Endothelial cell of umbilical vein (primary cell): ENCODE results near the gene ID1. TPM values are rescaled to one million over a fixed set of nuclear protein-coding genes. Genes with fewer than 3 reads are reported as not detected.

Experiments
- BruUV-seq: library from RNA; stranded (reverse); fragments of 400-500 nt; replicated peaks from 2 replicates; lab custom pipeline; 2021; lab: Mats Ljungman, UMichigan
- CTCF ChIA-PET: fragments of 300-600, 350-600 bp; sonication (Branson Sonifier 250); formaldehyde crosslinking; loops from one replicate; lab custom pipeline; 2021; ENCODE audit warnings: antibody characterized with exemption, inconsistent platforms; lab: Charles Lee
- POLR2A ChIA-PET: fragments of 300-600, 350-600 bp; sonication (Branson Sonifier 250); formaldehyde crosslinking; loops from one replicate; lab custom pipeline; 2021; ENCODE audit warnings: antibody characterized with exemption, inconsistent platforms; lab: Charles Lee
- DNase-seq: peaks from one replicate; pipeline ENCODE4 v3.0.0-alpha.2; 2011; ENCODE audit warnings: low read depth, low spot score
- FAIRE-seq: peaks from 2 replicates; lab custom pipeline; 2011; peaks lifted over from hg19 to GRCh38; lab: Jason Lieb, UNC
- H2AFZ ChIP-seq: 2 replicates; pipeline ENCODE4 v1.6.0; 2012; ENCODE audit warnings: low read depth, low read length, control low read depth, inconsistent platforms
- H3K27ac ChIP-seq: 2 replicates; pipeline ENCODE4 v1.5.1; 2011; ENCODE audit warnings: low read depth, mild to moderate bottlenecking, control low read depth, low read length, moderate library complexity; ENCODE audit not compliant: insufficient read depth
- H3K27me3 ChIP-seq, 2 experiments: 2 replicates each; pipeline versions ENCODE4 v1.6.0 to v1.6.1; 2011; ENCODE audit warnings: low read length in 2 of 2, mixed read lengths in 1 of 2; ENCODE audit not compliant: control insufficient read depth in 2 of 2, insufficient read depth in 2 of 2
- H3K36me3 ChIP-seq, 2 experiments: 2 replicates in 1 of 2; 3 replicates in 1 of 2; pipeline ENCODE4 v1.5.1; 2011; ENCODE audit warnings: low read length in 2 of 2, mild to moderate bottlenecking in 1 of 2, moderate library complexity in 1 of 2; ENCODE audit not compliant: control insufficient read depth in 2 of 2, insufficient read depth in 2 of 2; ENCODE audit errors: extremely low read depth in 1 of 2
- H3K4me1 ChIP-seq: 3 replicates; pipeline ENCODE4 v1.5.1; 2011; ENCODE audit warnings: mild to moderate bottlenecking, low read length; ENCODE audit not compliant: control insufficient read depth, insufficient read depth; ENCODE audit errors: extremely low read depth
- H3K4me2 ChIP-seq: 2 replicates; pipeline ENCODE4 v1.6.1; 2011; ENCODE audit warnings: low read length, control low read depth, mixed read lengths; ENCODE audit not compliant: insufficient read depth
- H3K4me3 ChIP-seq, 3 experiments: fragments of 200-600 bp in 1 of 3; sonication (generic), shearing (Covaris generic) in 1 of 3; replicated peaks in 1 of 3; 2 replicates each; pipeline ENCODE4 v1.5.1; 2011 to 2016; ENCODE audit warnings: control low read depth in 3 of 3, low read length in 3 of 3, mild to moderate bottlenecking in 2 of 3, inconsistent platforms in 1 of 3, low read depth in 1 of 3, moderate library complexity in 1 of 3; ENCODE audit not compliant: insufficient read depth in 1 of 3
- H3K79me2 ChIP-seq: 2 replicates; pipeline ENCODE4 v1.6.0; 2012; ENCODE audit warnings: low read length, inconsistent platforms; ENCODE audit not compliant: control insufficient read depth, insufficient read depth
- H3K9ac ChIP-seq: replicated peaks from 2 replicates; pipeline ENCODE3; 2011; ENCODE audit warnings: low read length, control low read depth; ENCODE audit not compliant: insufficient read depth; ENCODE audit errors: extremely low read depth
- H3K9me1 ChIP-seq: replicated peaks from 3 replicates; pipeline ENCODE4 v1.6.0; 2011; ENCODE audit warnings: mild to moderate bottlenecking, low read length; ENCODE audit not compliant: control insufficient read depth, insufficient read depth; ENCODE audit errors: extremely low read depth
- H3K9me3 ChIP-seq: replicated peaks from 2 replicates; pipeline ENCODE4 v1.5.1; 2012; ENCODE audit warnings: low read length, inconsistent platforms; ENCODE audit not compliant: control insufficient read depth, insufficient read depth
- H4K20me1 ChIP-seq: replicated peaks from 2 replicates; pipeline ENCODE3; 2011; ENCODE audit warnings: mild to moderate bottlenecking, low read length; ENCODE audit not compliant: control insufficient read depth, insufficient read depth; ENCODE audit errors: extremely low read depth
- EZH2 ChIP-seq: IDR thresholded peaks from 2 replicates; pipeline ENCODE4 v1.6.1; 2012; ENCODE audit warnings: borderline replicate concordance, low read depth, mild to moderate bottlenecking, moderate library complexity, low read length, inconsistent platforms; ENCODE audit not compliant: severe bottlenecking
- FOS ChIP-seq: IDR thresholded peaks from 2 replicates; pipeline ENCODE4 v1.6.1; 2011; ENCODE audit warnings: mild to moderate bottlenecking, low read length, moderate library complexity, borderline replicate concordance; ENCODE audit not compliant: insufficient read depth
- GATA2 ChIP-seq: IDR thresholded peaks from 2 replicates; pipeline ENCODE4 v1.7.0; 2011; ENCODE audit warnings: low read depth, mild to moderate bottlenecking, moderate library complexity, mixed read lengths, low read length; ENCODE audit not compliant: insufficient read length, insufficient read depth
- JUN ChIP-seq: IDR thresholded peaks from 2 replicates; pipeline ENCODE4 v1.6.1; 2011; ENCODE audit warnings: borderline replicate concordance, low read depth; ENCODE audit not compliant: insufficient read length, insufficient read depth
- MYC ChIP-seq: IDR thresholded peaks from one replicate; pipeline ENCODE4 v1.6.1; 2011; ENCODE audit warnings: mild to moderate bottlenecking, low read depth, low read length
- POLR2A ChIP-seq: IDR thresholded peaks from 2 replicates; pipeline ENCODE4 v1.6.1; 2012; ENCODE audit warnings: low read depth, mild to moderate bottlenecking, control low read depth, low read length
- POLR2AphosphoS5 ChIP-seq: IDR thresholded peaks from 2 replicates; pipeline ENCODE4 v1.6.1; 2012; ENCODE audit warnings: low read depth, mild to moderate bottlenecking, control low read depth, low read length, moderate library complexity; ENCODE audit not compliant: insufficient read depth
- dilution Hi-C: fragments of 300-500 bp; cut with MboI; formaldehyde crosslinking; loops from one replicate; pipeline ENCODE4 v1.15.0; 2019; ENCODE audit warnings: low sequenced_read_pairs; ENCODE audit not compliant: extremely low pct_ligation_motif_present
- intact Hi-C: fragments of 100-400 bp; cut with micrococcal nuclease; formaldehyde crosslinking; loops from one replicate; pipeline ENCODE4 v1.10.0; 2022
- polyA plus RNA-seq, 4 experiments: library from polyadenylated mRNA; depleted of rRNA in 3 of 4; stranded (reverse) in 3 of 4; unstranded in 1 of 4; fragments of >200 nt; gene quantifications; 2 replicates each; pipeline versions ENCODE4 v1.2.1 to v1.2.3, GENCODE V29; 2011 to 2012; ENCODE audit warnings: missing spikeins in 1 of 4
- total RNA-seq: library from RNA; stranded (reverse); gene quantifications from 2 replicates; pipeline ENCODE4 v1.2.3, GENCODE V29; 2021
- TF ChIP-seq, protein P1 (sequence below), 2 donors: IDR thresholded peaks; 1 replicate in 1 of 2; 2 replicates in 1 of 2; pipeline ENCODE4 v1.5.1; 2011; ENCODE audit warnings: low read length in 2 of 2, mild to moderate bottlenecking in 2 of 2, moderate library complexity in 2 of 2, control low read depth in 1 of 2, inconsistent platforms in 1 of 2, low read depth in 1 of 2; ENCODE audit not compliant: insufficient read depth in 1 of 2; ENCODE audit errors: extremely low read depth in 1 of 2
- TF ChIP-seq, protein P2 (sequence below): IDR thresholded peaks from 2 replicates; pipeline ENCODE4 v1.6.1; 2011; ENCODE audit not compliant: insufficient read depth, insufficient read length

The ID1 gene
- total and polyA plus RNA-seq, 2 donors (not counting 3 experiments of a cell fraction or from before 2014, with no cell fraction given) = 78.9 to 152 TPM

DNA sequence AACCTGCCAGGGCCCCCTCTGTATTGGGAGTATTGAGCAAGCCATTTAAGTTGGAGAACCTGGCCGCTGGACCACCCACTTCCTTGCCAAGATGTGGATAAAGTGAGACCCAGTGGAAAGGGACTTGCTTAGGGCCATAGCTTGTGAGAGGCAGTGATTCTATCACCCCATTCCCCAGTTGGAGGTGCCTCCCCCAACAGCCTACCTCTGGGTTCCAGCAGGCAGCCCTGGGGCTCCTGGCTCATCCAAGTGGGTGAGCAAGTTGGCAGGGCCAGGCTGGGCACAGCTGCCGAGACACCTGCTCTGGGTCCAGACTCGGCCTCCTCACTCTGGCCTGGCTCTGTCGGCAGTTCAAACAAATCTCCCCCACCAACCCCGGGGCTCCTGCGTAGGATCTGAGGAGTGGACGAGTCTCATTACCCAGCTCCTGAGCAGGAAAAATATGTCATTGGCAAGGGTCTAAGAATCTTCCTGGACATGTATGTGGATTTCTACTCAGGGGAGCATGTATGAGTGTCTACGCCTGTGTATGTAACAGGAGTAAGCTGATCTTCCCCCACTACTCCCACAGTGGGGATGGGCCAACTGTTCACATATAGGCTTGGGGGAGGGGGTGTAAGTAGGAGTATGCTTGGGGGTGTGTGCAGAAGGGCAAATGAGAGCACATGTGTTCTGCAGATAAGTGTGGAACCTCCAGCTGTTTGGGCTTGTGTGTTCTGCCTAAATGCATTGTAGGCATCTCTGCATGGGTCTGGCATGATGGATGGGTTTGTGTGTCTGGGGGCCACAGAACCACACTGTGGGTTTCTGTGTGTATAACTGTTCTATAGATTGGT is 1.9 kb downstream of the ID1 start:
- no peak overlapping the region for H2AFZ ChIP-seq
- dilution Hi-C loops (no loop called here), intact Hi-C loops (no loop called here)
- no peaks in the 10 kb centered on the region for H3K9me1 ChIP-seq
- H4K20me1 ChIP-seq = no peaks in the 10 kb centered on the region
- peaks cover 26% of the 10 kb centered on the region for H3K79me2 ChIP-seq
- DNase-seq = peak; percentile 60
- H3K4me3 ChIP-seq = peak overlapping the region; percentile 29 to 94 (median 68)
- H3K36me3 ChIP-seq = no peaks in the 10 kb centered on the region
- CTCF ChIA-PET = interaction anchor here (1.1 to 12.8 kb wide), 3 partner anchors 41 to 117 kb away, joined by 3 to 1817 read pairs (median 3); partner anchors contain the start of gene HM13
- H3K4me1 ChIP-seq = peaks cover 59% of the 10 kb centered on the region
- H3K4me2 ChIP-seq = peak overlapping the region; percentile 71
- no peaks in the 10 kb centered on the region for H3K9me3 ChIP-seq
- peak overlapping the region; percentile 99 for H3K9ac ChIP-seq
- H3K27me3 ChIP-seq = no peaks in the 10 kb centered on the region
- no TSS peak for BruUV-seq
- POLR2A ChIA-PET = interaction anchor here (0.8 to 2.8 kb wide), 4 partner anchors 34 to 46 kb away, joined by 3 to 20 read pairs (median 6); no protein-coding TSS in a partner anchor
- peak; percentile 75 for FAIRE-seq
- no peak for TF ChIP-seq FOS
- TF ChIP-seq POLR2AphosphoS5 = peak; percentile 67
- no peak for TF ChIP-seq JUN
- TF ChIP-seq EZH2 = no peak
- no peak for TF ChIP-seq GATA2
- no peak for TF ChIP-seq MYC
- TF ChIP-seq POLR2A = peak; percentile 87
- TF ChIP-seq, protein P1, sequence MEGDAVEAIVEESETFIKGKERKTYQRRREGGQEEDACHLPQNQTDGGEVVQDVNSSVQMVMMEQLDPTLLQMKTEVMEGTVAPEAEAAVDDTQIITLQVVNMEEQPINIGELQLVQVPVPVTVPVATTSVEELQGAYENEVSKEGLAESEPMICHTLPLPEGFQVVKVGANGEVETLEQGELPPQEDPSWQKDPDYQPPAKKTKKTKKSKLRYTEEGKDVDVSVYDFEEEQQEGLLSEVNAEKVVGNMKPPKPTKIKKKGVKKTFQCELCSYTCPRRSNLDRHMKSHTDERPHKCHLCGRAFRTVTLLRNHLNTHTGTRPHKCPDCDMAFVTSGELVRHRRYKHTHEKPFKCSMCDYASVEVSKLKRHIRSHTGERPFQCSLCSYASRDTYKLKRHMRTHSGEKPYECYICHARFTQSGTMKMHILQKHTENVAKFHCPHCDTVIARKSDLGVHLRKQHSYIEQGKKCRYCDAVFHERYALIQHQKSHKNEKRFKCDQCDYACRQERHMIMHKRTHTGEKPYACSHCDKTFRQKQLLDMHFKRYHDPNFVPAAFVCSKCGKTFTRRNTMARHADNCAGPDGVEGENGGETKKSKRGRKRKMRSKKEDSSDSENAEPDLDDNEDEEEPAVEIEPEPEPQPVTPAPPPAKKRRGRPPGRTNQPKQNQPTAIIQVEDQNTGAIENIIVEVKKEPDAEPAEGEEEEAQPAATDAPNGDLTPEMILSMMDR (IDR thresholded peaks at IDR 0.05; ENCODE audit: extremely low read depth in 1 of 2, insufficient read depth in 1 of 2, low read depth in 1 of 2, low read length in 2 of 2) = no peak
- TF ChIP-seq, protein P2, sequence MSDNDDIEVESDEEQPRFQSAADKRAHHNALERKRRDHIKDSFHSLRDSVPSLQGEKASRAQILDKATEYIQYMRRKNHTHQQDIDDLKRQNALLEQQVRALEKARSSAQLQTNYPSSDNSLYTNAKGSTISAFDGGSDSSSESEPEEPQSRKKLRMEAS = no peak
- peak overlapping the region; percentile 100 for H3K27ac ChIP-seq
